ENCODE measurements around the gene FAM9A. TPM values are rescaled to one million over a fixed set of nuclear protein-coding genes. Genes with fewer than 3 reads are reported as not detected.

The FAM9A gene
- total and polyA plus RNA-seq, 2 of the 4 experiments (the other 2 are of a cell fraction), result not detected

DNA sequence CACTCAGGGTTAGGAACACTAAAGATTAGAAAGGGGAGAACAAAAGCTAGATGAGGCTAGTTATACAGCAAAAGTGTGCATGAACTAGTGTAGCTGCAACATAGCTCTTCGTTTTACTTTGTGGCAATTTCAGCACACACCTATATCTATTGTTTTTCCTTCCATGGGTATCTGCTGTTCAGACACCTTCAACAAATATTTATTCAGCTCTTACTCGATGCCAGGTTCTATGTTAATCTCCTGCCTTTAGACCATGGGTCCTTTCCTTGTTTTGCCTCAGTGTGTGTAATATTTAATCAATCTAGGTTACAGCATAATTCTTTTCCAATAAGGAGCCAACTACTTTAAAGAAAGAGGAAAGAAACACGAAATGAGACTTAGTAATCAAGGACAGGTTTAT lies 10.4 kb upstream of the FAM9A start:
- no peak overlapping the region for H2BK120ac ChIP-seq (ENCODE audit: low read depth, low read length)
- no peak overlapping the region for H3K56ac ChIP-seq (ENCODE audit: extremely low read depth, insufficient read depth, low read length)
- in situ Hi-C loops (cut with MboI; ENCODE audit: low sequenced_read_pairs), result loop anchor here (10.0 to 25.0 kb wide), 2 partner anchors 67 to 1301 kb away; no protein-coding TSS in a partner anchor
- no peaks in the 10 kb centered on the region for H3K36me3 ChIP-seq (ENCODE audit: control insufficient read depth, insufficient read depth, low read length)
- H3K9me1 ChIP-seq (ENCODE audit: insufficient read depth, low read length), result no peaks in the 10 kb centered on the region
- intact Hi-C loops (cut with micrococcal nuclease), result no loop called here
- H4K91ac ChIP-seq (ENCODE audit: insufficient read depth, low read depth, low read length), result no peak overlapping the region
- no peak overlapping the region for H3K18ac ChIP-seq (ENCODE audit: low read depth, low read length)
- no peak overlapping the region for H3K9ac ChIP-seq (ENCODE audit: low read depth, low read length)
- no peak overlapping the region for H2BK5ac ChIP-seq (ENCODE audit: low read depth, low read length, poor library complexity, severe bottlenecking)
- H3K27ac ChIP-seq (ENCODE audit: insufficient read depth, low read length), result no peak overlapping the region
- H2AK5ac ChIP-seq (ENCODE audit: low read depth, low read length), result no peak overlapping the region
- BruUV-seq (replicated peaks), result no TSS peak
- H3K27me3 ChIP-seq (ENCODE audit: control insufficient read depth, insufficient read depth, low read length), result peaks cover 1% of the 10 kb centered on the region
- ChIA-PET POLR2A (ENCODE audit: unreplicated experiment) (no interaction called here), CTCF (no interaction called here)
- H4K8ac ChIP-seq (ENCODE audit: low read depth in 2 of 2, low read length in 2 of 2), result no peak overlapping the region
- H4K20me1 ChIP-seq (ENCODE audit: insufficient read depth, low read length), result no peaks in the 10 kb centered on the region
- H3K4me3 ChIP-seq (ENCODE audit: insufficient read depth, low read depth, low read length), result no peak overlapping the region
- dilution Hi-C loops (cut with HindIII; ENCODE audit: low sequenced_read_pairs, unreplicated experiment), result no loop called here
- no peaks in the 10 kb centered on the region for H3K4me1 ChIP-seq (ENCODE audit: control insufficient read depth, insufficient read depth, low read length)
- H3K79me1 ChIP-seq (ENCODE audit: low read depth in 1 of 2, low read length in 2 of 2), result no peaks in the 10 kb centered on the region
- no peak for TF ChIP-seq ELK1 (IDR thresholded peaks at IDR 0.05; ENCODE audit: borderline replicate concordance, low read depth, low read length)
- no peak for TF ChIP-seq MXI1 (IDR thresholded peaks at IDR 0.05; ENCODE audit: borderline replicate concordance, low read depth, low read length)
- TF ChIP-seq RCOR1 (IDR thresholded peaks at IDR 0.05; ENCODE audit: insufficient replicate concordance, low read length), result no peak
- TF ChIP-seq POLR2A (IDR thresholded peaks at IDR 0.05; ENCODE audit: low read depth, low read length), result no peak
- TF ChIP-seq NFE2L2 (IDR thresholded peaks at IDR 0.05; ENCODE audit: low read depth, low read length), result no peak
- TF ChIP-seq CEBPB (IDR thresholded peaks at IDR 0.05; ENCODE audit: low read depth, low read length), result no peak
- TF ChIP-seq CTCF (conservative IDR thresholded peaks at IDR 0.05; ENCODE audit: low read depth, low read length), result no peak
- no peak for TF ChIP-seq BHLHE40 (IDR thresholded peaks at IDR 0.05; ENCODE audit: low read depth, low read length)
- no peak overlapping the region for H2BK20ac ChIP-seq (ENCODE audit: low read depth, low read length)
- H2AK9ac ChIP-seq (replicated peaks; ENCODE audit: low read depth, low read length, poor library complexity), result no peak overlapping the region
- no peak overlapping the region for H3K23ac ChIP-seq (ENCODE audit: low read depth, low read length)
- no peak overlapping the region for H2BK15ac ChIP-seq (ENCODE audit: low read depth, low read length)
- H3K4ac ChIP-seq (ENCODE audit: low read depth, low read length), result no peak overlapping the region
- H3K9me3 ChIP-seq (ENCODE audit: control insufficient read depth, insufficient read depth, low read length), result no peaks in the 10 kb centered on the region
- WGBS, 2 experiments (ENCODE audit: extremely low coverage in 2 of 2, insufficient read length in 1 of 2), result no CpG with 5 or more reads among the region's 3 CpGs
- H4K5ac ChIP-seq (ENCODE audit: low read depth, low read length), result no peak overlapping the region
- no peak overlapping the region for H3K14ac ChIP-seq (replicated peaks; ENCODE audit: low read depth, low read length)
- H3K4me2 ChIP-seq (ENCODE audit: low read depth, low read length), result no peak overlapping the region
- no peak overlapping the region for H2AFZ ChIP-seq (replicated peaks; ENCODE audit: low read length, poor library complexity)
- ATAC-seq (ENCODE audit: low read depth) (no peak), DNase-seq (no peak)
